SH-SY5Y (cell line): Measurements from ENCODE around the gene KCNAB2.

Experiments used
- GATA2 ChIP-seq: IDR thresholded peaks from 2 replicates; pipeline ENCODE4 v1.6.1; 2011; ENCODE audit warnings: mild to moderate bottlenecking, low read depth, low read length
- GATA3 ChIP-seq: IDR thresholded peaks from 2 replicates; pipeline ENCODE4 v1.6.1; 2011; ENCODE audit warnings: low read depth, mild to moderate bottlenecking, low read length, moderate library complexity

- TF ChIP-seq GATA2 (no peak), GATA3 (no peak)
Measured at GRCh38 chr1:6010554-6010953, 35.1 kb upstream of the KCNAB2 start.
